T1000 (cell line): ENCODE results near the gene TRIO.

Experiments
- DNase-seq: peaks from one replicate; lab custom pipeline; 2025; ENCODE audit warnings: mixed read lengths; lab: John Stamatoyannopoulos, UW

TRIO gene

GRCh38 chr5:14438195-14438606, 295.1 kb downstream of the TRIO start:
- DNase-seq, result no peak

- no peak for DNase-seq
Observed at GRCh38 chr5:14439087-14439871, 296.1 kb downstream of the TRIO start.

- no peak for DNase-seq
Observed at GRCh38 chr5:14440223-14440581, 297.1 kb downstream of the TRIO start.

- DNase-seq, result no peak
Observed at GRCh38 chr5:14440582-14441431, 297.7 kb downstream of the TRIO start.

- DNase-seq, result no peak
Observed at GRCh38 chr5:14441641-14442040, 298.5 kb downstream of the TRIO start.

- no peak for DNase-seq
Observed at GRCh38 chr5:14442536-14442935, 299.4 kb downstream of the TRIO start.

- DNase-seq, result no peak
Observed at GRCh38 chr5:14443671-14444093, 300.5 kb downstream of the TRIO start.

- DNase-seq, result no peak
Observed at GRCh38 chr5:14444161-14444560, 301.0 kb downstream of the TRIO start.

- no peak for DNase-seq
Observed at GRCh38 chr5:14445013-14445412, 301.9 kb downstream of the TRIO start.

- no peak for DNase-seq
Observed at GRCh38 chr5:14445576-14446290, 302.6 kb downstream of the TRIO start.

- no peak for DNase-seq
Observed at GRCh38 chr5:14447958-14448911, 305.1 kb downstream of the TRIO start.

- peak; percentile 19 for DNase-seq
Observed at GRCh38 chr5:14449052-14449661, 306.0 kb downstream of the TRIO start.

GRCh38 chr5:14450018-14450524, 306.9 kb downstream of the TRIO start:
- no peak for DNase-seq

- no peak for DNase-seq
Observed at GRCh38 chr5:14450742-14451141, 307.6 kb downstream of the TRIO start.

GRCh38 chr5:14451871-14452270, 308.7 kb downstream of the TRIO start:
- DNase-seq, result no peak

- DNase-seq, result no peak
Observed at GRCh38 chr5:14452685-14453454, 309.7 kb downstream of the TRIO start.

GRCh38 chr5:14453481-14453880, 310.3 kb downstream of the TRIO start:
- DNase-seq, result no peak

- DNase-seq, result no peak
Observed at GRCh38 chr5:14455814-14456321, 312.7 kb downstream of the TRIO start.

GRCh38 chr5:14457476-14457875, 314.3 kb downstream of the TRIO start:
- no peak for DNase-seq

- no peak for DNase-seq
Observed at GRCh38 chr5:14458414-14458813, 315.3 kb downstream of the TRIO start.
